ENCODE data around the gene KLHDC10. TPM values are rescaled to one million over a fixed set of nuclear protein-coding genes. Genes with fewer than 3 reads are reported as not detected.
"Not testable (repeated sequence)": the region's sequence is repeated elsewhere in the genome, so short reads cannot be mapped to it uniquely, and the experiment has no call there.

The KLHDC10 gene
- total RNA-seq, 1 donor, result 43.6 TPM

DNA sequence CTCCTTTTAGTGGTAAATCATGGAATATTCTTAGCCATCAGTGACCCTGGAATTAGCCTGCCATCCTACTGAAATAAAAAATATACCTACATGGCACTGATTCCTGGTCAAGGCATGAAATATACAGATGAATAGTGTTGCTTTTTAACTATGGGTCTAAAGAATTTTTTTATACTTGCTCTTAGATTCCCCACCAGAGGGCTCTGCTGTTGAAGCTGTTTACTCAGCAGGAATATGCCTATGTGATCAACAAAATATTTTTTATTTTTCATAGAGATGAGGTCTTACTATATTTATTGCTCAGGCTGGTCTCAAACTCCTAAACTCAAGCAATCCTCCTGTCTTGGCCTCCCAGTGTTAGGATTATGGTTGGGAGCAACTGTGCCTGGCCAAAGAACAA, 32.6 kb upstream of the KLHDC10 start:
- no peak overlapping the region for H3K4me3 ChIP-seq (ENCODE audit: low read depth, low read length)
- TF ChIP-seq, protein P1, sequence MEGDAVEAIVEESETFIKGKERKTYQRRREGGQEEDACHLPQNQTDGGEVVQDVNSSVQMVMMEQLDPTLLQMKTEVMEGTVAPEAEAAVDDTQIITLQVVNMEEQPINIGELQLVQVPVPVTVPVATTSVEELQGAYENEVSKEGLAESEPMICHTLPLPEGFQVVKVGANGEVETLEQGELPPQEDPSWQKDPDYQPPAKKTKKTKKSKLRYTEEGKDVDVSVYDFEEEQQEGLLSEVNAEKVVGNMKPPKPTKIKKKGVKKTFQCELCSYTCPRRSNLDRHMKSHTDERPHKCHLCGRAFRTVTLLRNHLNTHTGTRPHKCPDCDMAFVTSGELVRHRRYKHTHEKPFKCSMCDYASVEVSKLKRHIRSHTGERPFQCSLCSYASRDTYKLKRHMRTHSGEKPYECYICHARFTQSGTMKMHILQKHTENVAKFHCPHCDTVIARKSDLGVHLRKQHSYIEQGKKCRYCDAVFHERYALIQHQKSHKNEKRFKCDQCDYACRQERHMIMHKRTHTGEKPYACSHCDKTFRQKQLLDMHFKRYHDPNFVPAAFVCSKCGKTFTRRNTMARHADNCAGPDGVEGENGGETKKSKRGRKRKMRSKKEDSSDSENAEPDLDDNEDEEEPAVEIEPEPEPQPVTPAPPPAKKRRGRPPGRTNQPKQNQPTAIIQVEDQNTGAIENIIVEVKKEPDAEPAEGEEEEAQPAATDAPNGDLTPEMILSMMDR (IDR thresholded peaks at IDR 0.05; ENCODE audit: insufficient read depth, low read depth, low read length), result peak; percentile 48
- DNase-seq (ENCODE audit: low read depth), result peak; percentile 34

DNA sequence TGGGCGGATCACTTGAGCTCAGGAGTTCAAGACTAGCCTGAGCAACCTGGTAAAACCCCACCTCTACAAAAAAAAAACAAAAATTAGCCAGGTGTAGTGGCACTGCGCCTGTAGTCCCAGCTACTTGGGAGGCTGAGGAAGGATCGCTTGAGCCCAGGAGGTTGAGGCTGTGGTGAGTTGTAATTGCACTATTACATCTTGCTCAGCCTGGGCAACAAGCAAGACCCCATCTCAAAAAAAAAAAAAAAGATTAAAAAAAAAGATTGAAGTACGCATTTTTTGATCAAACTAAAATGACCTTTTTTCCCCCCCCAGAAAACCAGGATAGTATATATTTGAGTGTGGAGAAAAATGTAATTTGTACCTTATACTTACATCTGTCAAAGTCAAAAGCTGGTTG, 29.8 kb upstream of the KLHDC10 start:
- H3K4me3 ChIP-seq (ENCODE audit: low read depth, low read length), result no peak overlapping the region
- TF ChIP-seq, protein P1 (IDR thresholded peaks at IDR 0.05; ENCODE audit: insufficient read depth, low read depth, low read length), result no peak

DNA sequence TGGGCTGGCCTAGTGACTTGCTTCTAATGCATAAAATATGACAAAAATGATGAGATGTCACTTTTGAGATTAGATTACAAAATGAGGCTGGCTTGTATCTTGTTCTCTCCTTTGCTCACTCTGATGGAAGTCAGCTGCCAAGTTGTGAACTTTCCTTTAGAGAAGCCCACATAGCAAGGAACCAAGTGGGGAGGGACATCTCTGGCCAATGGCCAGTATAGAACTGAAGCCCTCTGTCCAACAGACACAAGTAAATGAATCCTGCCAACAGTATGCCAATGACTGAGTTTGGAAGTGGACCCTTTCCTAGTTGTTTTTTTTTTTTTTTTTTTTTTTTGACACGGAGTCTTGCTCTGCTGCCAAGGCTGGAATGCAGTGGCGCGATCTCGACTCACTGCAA, 22.5 kb upstream of the KLHDC10 start:
- TF ChIP-seq, protein P1 (IDR thresholded peaks at IDR 0.05; ENCODE audit: insufficient read depth, low read depth, low read length), result no peak
- DNase-seq (ENCODE audit: low read depth), result no peak

More for the DNA sequence above, 29.8 kb upstream of the KLHDC10 start:
- no peak for DNase-seq (ENCODE audit: low read depth)

DNA sequence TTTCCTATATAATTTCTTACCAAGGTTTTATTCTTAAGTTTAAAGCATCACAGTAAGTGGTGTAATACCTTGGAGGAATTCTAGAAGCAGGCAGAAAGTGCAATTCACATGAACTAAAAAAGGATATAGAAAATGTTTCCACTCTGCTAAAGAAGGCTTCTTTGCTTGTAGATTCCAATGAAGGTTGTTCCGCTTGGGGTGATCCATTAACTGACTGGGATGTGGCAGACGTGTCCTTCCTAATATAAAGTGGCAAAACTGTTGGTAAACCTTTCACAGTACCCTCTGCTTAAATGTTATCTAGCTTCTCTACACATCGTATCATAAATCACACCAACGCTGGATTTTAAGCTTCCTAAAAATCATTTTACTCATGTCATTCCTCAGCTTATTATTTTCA, 21.4 kb upstream of the KLHDC10 start:
- DNase-seq (ENCODE audit: low read depth), result no peak
- H3K4me3 ChIP-seq (ENCODE audit: low read depth, low read length), result no peak overlapping the region
- TF ChIP-seq, protein P1 (IDR thresholded peaks at IDR 0.05; ENCODE audit: insufficient read depth, low read depth, low read length), result no peak

More for the DNA sequence above, 22.5 kb upstream of the KLHDC10 start:
- no peak overlapping the region for H3K4me3 ChIP-seq (ENCODE audit: low read depth, low read length)

DNA sequence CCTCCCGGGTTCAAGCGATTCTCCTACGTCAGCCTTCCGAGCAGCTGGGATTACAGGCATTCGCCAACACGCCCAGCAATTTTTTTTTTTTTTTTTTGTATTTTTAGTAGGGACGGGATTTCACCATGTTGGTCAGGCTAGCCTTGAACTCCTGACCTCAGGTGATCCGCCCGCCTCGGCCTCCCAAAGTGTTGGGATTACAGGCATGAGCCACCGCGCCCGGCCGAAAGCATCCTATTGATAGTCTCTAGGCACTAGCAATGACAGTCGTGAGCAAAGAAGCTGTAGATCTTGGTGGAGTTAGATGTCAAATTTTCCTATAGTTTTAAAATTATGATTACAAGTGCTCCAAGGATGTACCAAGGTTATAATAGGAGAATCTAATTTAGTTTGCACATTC, 18.1 kb upstream of the KLHDC10 start:
- DNase-seq (ENCODE audit: low read depth), result not testable (repeated sequence)

DNA sequence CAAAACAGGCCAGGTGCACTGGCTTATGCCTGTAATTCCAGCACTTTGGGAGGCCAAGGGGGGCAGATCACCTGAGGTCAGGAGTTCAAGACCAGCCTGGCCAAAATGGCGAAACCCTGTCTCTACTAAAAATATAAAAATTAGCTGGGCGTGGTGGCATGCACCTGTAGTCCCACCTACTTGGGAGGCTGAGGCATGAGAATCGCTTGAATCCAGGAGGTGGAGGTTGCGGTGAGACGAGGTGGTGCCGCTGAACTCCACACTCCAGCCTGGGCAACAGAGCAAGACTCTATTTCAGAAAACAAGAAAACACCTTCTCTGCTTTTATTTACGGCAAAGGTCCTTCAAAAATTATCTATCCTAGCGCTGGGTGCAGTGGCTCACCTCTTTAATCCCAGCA, 15.1 kb upstream of the KLHDC10 start:
- DNase-seq (ENCODE audit: low read depth); H3K4me3 ChIP-seq (ENCODE audit: low read depth, low read length): not testable (repeated sequence)

More for the DNA sequence above, 18.1 kb upstream of the KLHDC10 start:
- H3K4me3 ChIP-seq (ENCODE audit: low read depth, low read length), result not testable (repeated sequence)

DNA sequence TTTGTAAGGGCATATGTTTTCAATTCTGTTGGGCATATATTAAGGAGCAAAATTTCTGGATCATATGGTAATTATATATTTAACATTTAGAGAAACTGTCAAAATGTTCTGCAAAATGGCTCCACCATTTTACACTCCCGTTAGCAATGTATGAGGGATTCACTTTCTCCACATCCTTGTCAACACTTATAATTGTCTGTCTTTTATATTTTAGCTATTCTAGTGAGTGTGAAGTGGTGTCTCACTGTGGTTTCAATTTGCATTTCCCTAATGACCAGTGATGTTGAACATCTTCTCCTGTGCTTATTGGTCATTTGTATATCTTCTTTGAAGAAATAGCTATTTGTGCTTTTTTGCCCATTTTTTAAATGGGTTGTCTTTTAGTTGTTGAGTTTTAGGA, 8.1 kb upstream of the KLHDC10 start:
- TF ChIP-seq, protein P1 (IDR thresholded peaks at IDR 0.05; ENCODE audit: insufficient read depth, low read depth, low read length), result no peak
- DNase-seq (ENCODE audit: low read depth), result no peak
- no peak overlapping the region for H3K4me3 ChIP-seq (ENCODE audit: low read depth, low read length)

DNA sequence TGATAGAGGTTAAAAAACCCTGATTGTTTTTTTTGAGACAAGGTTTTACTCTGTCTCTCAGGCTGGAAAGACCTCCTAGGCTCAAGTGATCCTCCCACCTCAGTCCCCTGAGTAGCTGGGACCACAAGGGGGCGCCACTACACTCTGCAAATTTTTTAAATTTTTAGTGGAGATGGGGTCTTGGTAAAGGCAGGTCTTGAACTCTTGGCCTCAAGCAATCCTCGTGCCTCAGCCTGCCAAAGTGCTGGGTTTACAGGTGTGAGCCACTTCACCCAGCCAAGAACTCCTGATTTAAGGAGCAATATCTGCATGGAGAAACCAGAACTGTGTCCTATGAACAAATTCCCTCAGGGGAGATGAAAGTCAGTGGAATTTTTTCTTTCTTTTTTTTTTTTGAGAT, 7.3 kb upstream of the KLHDC10 start:
- DNase-seq (ENCODE audit: low read depth), result peak; percentile 55
- TF ChIP-seq, protein P1 (IDR thresholded peaks at IDR 0.05; ENCODE audit: insufficient read depth, low read depth, low read length), result peak; percentile 90
- H3K4me3 ChIP-seq (ENCODE audit: low read depth, low read length), result no peak overlapping the region

DNA sequence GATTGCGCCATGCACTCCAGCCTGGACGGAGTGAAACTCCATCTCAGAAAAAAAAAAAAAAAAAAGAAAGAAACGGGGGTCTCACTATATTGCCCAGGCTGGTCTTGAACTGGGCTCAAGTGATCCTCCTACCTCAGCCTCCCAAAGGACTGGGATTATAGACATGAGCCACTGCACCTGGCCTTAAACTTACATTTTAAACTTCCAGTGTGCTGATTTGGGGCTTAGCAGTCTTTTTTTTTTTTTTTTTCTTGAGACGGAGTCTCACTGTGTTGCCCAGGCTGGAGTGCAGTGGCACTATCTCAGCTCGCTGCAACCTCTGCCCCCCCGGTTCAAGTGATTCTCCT, 5.8 kb upstream of the KLHDC10 start:
- H3K4me3 ChIP-seq (ENCODE audit: low read depth, low read length), result not testable (repeated sequence)

More for the DNA sequence above, 5.8 kb upstream of the KLHDC10 start:
- DNase-seq (ENCODE audit: low read depth), result not testable (repeated sequence)
